ENCODE measurements around the gene NLRC5. TPM values are rescaled to one million over a fixed set of nuclear protein-coding genes. Genes with fewer than 3 reads are reported as not detected.

Gene NLRC5
- total RNA-seq, 1 donor from 2014 or later = 368 TPM

- intact Hi-C loops (cut with micrococcal nuclease) = no loop called here
Observed at GRCh38 chr16:57123216-57123973, 134.0 kb downstream of the NLRC5 start.

GRCh38 chr16:57123974-57124674, 134.8 kb downstream of the NLRC5 start:
- intact Hi-C loops (cut with micrococcal nuclease) = no loop called here

GRCh38 chr16:57125376-57125775, 136.0 kb downstream of the NLRC5 start:
- intact Hi-C loops (cut with micrococcal nuclease) = loop anchor here (5.0 kb wide), 1 partner anchor 33 kb away; the partner anchor contains the start of gene CPNE2

GRCh38 chr16:57125969-57126368, 136.6 kb downstream of the NLRC5 start:
- intact Hi-C loops (cut with micrococcal nuclease) = loop anchor here (5.0 kb wide), 1 partner anchor 34 kb away; the partner anchor contains the start of gene CPNE2

GRCh38 chr16:57126411-57126810, 137.1 kb downstream of the NLRC5 start:
- intact Hi-C loops (cut with micrococcal nuclease) = loop anchor here (5.0 kb wide), 1 partner anchor 34 kb away; the partner anchor contains the start of gene CPNE2

- intact Hi-C loops (cut with micrococcal nuclease) = loop anchor here (5.0 kb wide), 1 partner anchor 35 kb away; the partner anchor contains the start of gene CPNE2
Observed at GRCh38 chr16:57127037-57127763, 137.8 kb downstream of the NLRC5 start.

- intact Hi-C loops (cut with micrococcal nuclease) = loop anchor here (5.0 kb wide), 1 partner anchor 36 kb away; the partner anchor contains the start of gene CPNE2
Observed at GRCh38 chr16:57127836-57128235, 138.5 kb downstream of the NLRC5 start.

- intact Hi-C loops (cut with micrococcal nuclease) = loop anchor here (5.0 kb wide), 1 partner anchor 37 kb away; the partner anchor contains the start of gene CPNE2
Observed at GRCh38 chr16:57128771-57129389, 139.5 kb downstream of the NLRC5 start.

- intact Hi-C loops (cut with micrococcal nuclease) = no loop called here
Observed at GRCh38 chr16:57130950-57131321, 141.6 kb downstream of the NLRC5 start.

- intact Hi-C loops (cut with micrococcal nuclease) = no loop called here
Observed at GRCh38 chr16:57131351-57131970, 142.1 kb downstream of the NLRC5 start.

GRCh38 chr16:57132470-57132869, 143.1 kb downstream of the NLRC5 start:
- intact Hi-C loops (cut with micrococcal nuclease) = no loop called here

- intact Hi-C loops (cut with micrococcal nuclease) = no loop called here
Observed at GRCh38 chr16:57133031-57133430, 143.7 kb downstream of the NLRC5 start.

Other genes with a start within 250 kb of the NLRC5 start
- gene SLC12A3, start 124.3 kb upstream of the NLRC5 start, total RNA-seq = not detected in 2 replicates
- 148 and 155 TPM in 2 replicates for gene HERPUD1, start 57.4 kb upstream of the NLRC5 start, total RNA-seq
- gene CETP, start 27.6 kb upstream of the NLRC5 start, total RNA-seq = not detected in 2 replicates
- gene CPNE2, start 103.0 kb downstream of the NLRC5 start, total RNA-seq = 3.9 and 5.8 TPM in 2 replicates
- 123 and 125 TPM in 2 replicates for gene PSME3IP1, start 196.5 kb downstream of the NLRC5 start, total RNA-seq
- gene RSPRY1, start 196.8 kb downstream of the NLRC5 start, total RNA-seq = 30.2 and 34.8 TPM in 2 replicates

Data from T-helper 2 cell treated with Interferon-gamma antibody and Interleukin-4, amounts not matched to agents 100 ng/mL and 5 ng/mL, for 36 hours (primary cell).